Measurements from ENCODE around the gene SVOPL. TPM values are rescaled to one million over a fixed set of nuclear protein-coding genes. Genes with fewer than 3 reads are reported as not detected.

The SVOPL gene
- total RNA-seq, 4 donors from 2014 or later = not detected

DNA sequence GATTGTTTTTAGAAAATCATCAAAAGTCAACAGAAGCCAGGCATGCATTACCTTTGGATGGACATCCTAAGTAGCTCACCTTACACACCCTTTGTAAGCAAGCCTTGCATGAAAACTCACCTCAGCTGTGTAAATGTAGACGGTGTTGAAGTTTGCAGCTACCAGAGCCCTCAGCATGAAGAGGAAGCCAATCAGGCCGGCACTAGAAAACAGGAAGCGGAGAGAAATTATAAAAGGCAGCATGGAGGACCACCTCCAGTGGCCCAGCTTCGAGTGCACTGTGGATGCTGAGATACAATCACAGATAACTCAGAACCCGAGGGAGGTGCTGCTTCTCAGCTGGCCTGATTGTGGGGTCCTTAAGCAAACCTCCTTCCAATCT, 75.3 kb downstream of the SVOPL start:
- ATAC-seq (ENCODE audit: low FRiP score) = no peak

DNA sequence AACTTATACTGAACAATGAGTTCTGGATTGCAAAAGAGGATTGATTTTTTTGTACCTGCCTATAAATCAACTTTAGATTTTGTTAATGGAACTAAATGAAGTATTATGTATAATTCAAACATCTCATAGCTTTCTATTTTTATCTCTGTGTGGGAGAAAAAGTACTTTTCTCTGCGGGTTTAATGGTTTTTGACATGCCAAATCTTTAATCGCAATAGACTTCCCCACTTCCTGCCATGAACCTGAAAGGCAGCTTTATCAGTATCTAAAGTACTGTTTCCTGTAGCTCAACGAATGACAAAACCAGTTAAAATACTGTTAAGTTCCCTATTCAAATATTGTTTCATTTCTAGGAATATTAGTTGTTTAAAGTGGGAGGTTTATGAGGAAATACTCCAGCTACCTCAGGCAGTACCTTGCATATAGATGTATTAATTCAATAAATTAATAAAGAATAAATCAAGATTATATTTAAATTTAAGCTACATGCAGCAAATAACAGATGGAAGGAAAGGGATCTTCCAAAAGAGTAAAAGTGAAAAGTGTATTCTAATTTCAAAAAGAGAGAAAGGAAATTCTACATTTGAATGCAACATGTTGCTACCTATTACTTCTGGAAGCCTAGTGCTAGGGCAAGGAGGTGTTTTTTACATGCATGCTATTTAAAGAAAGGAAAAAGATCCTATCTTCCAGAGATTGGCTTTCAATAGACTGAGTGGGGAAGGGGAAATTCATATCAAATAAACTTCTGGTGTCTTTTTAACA, 75.9 kb downstream of the SVOPL start:
- TF ChIP-seq, protein P1, sequence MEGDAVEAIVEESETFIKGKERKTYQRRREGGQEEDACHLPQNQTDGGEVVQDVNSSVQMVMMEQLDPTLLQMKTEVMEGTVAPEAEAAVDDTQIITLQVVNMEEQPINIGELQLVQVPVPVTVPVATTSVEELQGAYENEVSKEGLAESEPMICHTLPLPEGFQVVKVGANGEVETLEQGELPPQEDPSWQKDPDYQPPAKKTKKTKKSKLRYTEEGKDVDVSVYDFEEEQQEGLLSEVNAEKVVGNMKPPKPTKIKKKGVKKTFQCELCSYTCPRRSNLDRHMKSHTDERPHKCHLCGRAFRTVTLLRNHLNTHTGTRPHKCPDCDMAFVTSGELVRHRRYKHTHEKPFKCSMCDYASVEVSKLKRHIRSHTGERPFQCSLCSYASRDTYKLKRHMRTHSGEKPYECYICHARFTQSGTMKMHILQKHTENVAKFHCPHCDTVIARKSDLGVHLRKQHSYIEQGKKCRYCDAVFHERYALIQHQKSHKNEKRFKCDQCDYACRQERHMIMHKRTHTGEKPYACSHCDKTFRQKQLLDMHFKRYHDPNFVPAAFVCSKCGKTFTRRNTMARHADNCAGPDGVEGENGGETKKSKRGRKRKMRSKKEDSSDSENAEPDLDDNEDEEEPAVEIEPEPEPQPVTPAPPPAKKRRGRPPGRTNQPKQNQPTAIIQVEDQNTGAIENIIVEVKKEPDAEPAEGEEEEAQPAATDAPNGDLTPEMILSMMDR (IDR thresholded peaks at IDR 0.05) = no peak
- DNase-seq (ENCODE audit: low spot score) (no peak), ATAC-seq (ENCODE audit: low FRiP score) (no peak)

More for the DNA sequence above, 75.3 kb downstream of the SVOPL start:
- TF ChIP-seq, protein P1 (IDR thresholded peaks at IDR 0.05) = no peak
- DNase-seq (ENCODE audit: low spot score) = no peak

DNA sequence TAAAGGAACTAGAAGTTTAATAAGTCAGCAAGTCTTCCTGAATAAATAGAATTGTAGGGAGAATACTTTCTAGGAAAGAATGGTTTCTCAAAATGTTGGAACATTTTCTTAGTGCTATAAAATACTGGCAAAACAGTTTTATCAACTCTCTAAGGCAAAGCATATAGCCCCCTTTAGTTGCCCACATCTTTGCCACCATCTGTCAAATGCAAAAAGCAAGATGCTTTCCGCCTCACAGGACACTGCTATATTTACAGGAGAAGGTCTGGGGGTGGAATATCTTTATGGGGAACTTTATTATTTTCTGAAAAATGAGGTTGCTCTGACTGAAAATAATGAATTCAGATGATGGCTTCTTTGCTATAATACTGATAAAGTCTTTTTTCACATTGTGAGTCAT, 78.3 kb downstream of the SVOPL start:
- ATAC-seq (ENCODE audit: low FRiP score) (no peak), DNase-seq (ENCODE audit: low spot score) (no peak)
- TF ChIP-seq, protein P1 (IDR thresholded peaks at IDR 0.05) = no peak

DNA sequence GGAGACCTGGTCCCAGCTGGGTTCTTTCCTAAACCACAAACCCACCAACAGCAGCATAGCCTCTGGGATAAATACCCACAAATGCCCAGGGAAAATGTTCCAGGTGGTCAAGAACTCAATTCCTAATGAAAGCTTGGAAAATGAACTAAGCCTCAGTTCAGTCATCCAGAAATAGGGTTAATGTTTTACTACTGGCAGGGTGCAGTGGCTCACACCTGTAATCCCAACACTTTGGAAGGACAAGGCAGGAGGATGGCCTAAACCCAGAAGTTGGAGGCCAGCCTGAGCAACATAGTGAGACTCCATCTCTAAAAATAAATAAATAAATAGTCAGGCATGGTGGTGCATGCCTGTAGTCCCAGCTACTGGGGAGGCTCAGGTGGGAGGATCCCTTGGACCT, 82.2 kb downstream of the SVOPL start:
- TF ChIP-seq, protein P1 (IDR thresholded peaks at IDR 0.05) = no peak
- ATAC-seq (ENCODE audit: low FRiP score) = no peak
- DNase-seq (ENCODE audit: low spot score) = no peak

DNA sequence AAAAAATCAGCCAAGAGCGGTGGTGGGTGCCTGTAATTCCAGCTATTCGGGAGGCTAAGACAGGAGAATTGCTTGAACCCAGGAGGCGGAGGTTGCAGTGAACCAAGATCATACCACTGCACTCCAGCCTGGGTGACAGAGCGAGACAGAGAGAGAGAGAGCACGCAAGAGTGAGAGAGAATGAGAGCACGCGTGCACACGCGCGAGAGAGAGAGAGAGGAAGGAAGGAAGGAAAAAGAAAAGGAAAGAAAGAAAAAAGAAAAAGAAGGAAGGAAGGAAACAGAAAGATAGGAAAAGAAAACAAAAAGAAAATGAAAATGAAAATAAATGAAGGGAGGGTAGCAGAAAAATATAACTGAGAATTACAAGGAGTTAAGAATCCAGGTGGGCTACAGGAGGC, 82.7 kb downstream of the SVOPL start:
- DNase-seq (ENCODE audit: low spot score) = no peak

DNA sequence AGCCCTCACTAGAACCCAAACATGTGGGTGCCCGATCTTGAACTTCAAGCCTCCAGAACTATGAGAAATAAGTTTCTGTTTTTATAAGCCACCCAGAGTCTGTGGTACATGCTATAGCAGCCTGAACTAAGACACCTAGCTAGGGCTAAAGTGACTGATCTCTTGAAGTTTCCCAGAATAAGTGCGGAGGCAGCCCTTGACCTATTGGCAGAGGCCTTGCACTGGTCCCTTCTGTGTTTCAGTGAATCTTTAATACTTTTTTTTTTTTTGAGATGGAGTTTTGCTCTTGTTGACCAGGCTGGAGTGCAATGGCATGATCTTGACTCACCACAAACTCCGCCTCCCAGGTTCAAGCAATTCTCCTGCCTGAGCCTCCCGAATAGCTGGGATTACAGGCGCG, 85.1 kb downstream of the SVOPL start:
- ATAC-seq (ENCODE audit: low FRiP score) = no peak
- TF ChIP-seq, protein P1 (IDR thresholded peaks at IDR 0.05) = no peak
- no peak for DNase-seq (ENCODE audit: low spot score)

More for the DNA sequence above, 82.7 kb downstream of the SVOPL start:
- TF ChIP-seq, protein P1 (IDR thresholded peaks at IDR 0.05) = no peak
- ATAC-seq (ENCODE audit: low FRiP score) = no peak

DNA sequence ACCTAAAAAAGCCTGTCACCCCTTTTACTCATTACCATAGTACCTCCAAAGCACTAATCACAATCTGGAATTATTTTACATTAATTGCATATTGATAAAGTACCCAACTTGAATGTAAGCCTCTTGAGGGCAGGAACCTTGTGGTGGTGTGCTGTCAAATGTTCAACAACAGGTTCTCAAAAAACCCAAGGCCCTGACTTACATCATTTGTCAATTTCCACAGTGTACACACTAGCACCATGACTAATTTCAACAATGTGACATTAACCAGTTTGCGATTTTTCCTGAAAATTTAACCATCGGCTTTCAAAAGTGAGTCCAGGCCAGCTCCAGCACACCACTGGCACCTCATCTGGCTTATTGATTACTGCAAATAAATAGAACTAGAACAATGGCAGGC, 87.5 kb downstream of the SVOPL start:
- DNase-seq (ENCODE audit: low spot score) = no peak

More for the DNA sequence above, 87.5 kb downstream of the SVOPL start:
- TF ChIP-seq, protein P1 (IDR thresholded peaks at IDR 0.05) = no peak
- ATAC-seq (ENCODE audit: low FRiP score) = no peak

Measured in omental fat pad (tissue), 4 donors.